ENCODE data around the gene ABCA7. TPM values are rescaled to one million over a fixed set of nuclear protein-coding genes. Genes with fewer than 3 reads are reported as not detected.

Gene ABCA7
- total and polyA plus RNA-seq, 2 of the 13 experiments (the other 11 are each of a cell fraction or from before 2014, with no cell fraction given) = 4.4 to 32.4 TPM

DNA sequence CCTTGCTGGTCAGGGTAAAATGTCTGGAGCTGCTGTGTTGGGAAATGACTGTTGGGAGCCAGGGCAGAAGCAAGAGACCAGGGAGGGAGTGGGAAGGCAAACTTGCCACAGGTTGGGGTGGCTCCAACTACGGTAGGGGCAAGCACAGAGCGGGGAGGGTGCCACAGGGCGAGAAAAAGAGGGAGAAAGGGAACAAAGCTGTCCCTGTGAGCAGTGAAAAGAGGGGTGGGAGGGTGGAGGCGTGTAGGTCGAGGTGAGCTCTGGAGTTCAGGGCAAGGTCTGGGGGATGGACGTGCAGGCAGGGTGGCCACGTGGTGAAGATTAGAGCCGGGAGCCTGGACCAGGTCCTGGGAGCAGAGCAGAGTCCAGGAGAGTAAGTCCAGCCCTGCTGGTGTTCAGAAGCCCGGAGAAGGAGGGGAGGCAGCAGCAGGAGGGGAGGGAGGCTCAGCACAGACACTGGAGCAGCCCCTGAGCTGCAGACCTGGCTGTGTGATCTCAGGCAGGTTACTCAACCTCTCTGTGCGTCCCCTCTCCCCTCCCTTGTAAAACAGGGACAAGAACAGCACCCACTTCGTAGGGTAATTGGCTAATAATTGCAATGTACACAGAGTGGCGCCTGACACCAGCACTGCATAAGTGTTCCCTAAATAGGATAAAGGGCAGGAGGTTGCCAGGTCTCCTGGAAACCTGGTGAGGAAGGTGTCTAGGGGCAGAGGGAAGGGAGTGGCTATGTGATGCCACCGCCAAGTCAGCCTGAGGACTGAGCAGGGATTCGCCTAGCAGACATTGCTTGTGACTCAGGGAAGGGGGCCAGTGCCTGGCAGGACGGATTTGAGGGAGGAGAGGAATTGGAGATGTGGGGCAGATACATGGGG lies 58.5 kb downstream of the ABCA7 start (continued):
- TF ChIP-seq, protein P1, sequence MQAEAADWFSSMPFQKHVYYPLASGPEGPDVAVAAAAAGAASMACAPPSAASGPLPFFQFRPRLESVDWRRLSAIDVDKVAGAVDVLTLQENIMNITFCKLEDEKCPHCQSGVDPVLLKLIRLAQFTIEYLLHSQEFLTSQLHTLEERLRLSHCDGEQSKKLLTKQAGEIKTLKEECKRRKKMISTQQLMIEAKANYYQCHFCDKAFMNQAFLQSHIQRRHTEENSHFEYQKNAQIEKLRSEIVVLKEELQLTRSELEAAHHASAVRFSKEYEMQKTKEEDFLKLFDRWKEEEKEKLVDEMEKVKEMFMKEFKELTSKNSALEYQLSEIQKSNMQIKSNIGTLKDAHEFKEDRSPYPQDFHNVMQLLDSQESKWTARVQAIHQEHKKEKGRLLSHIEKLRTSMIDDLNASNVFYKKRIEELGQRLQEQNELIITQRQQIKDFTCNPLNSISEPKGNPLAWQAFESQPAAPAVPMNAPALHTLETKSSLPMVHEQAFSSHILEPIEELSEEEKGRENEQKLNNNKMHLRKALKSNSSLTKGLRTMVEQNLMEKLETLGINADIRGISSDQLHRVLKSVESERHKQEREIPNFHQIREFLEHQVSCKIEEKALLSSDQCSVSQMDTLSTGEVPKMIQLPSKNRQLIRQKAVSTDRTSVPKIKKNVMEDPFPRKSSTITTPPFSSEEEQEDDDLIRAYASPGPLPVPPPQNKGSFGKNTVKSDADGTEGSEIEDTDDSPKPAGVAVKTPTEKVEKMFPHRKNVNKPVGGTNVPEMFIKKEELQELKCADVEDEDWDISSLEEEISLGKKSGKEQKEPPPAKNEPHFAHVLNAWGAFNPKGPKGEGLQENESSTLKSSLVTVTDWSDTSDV (CRISPR knock-in tag; IDR thresholded peaks at IDR 0.05) = peak; percentile 42; the same call in 1 of the 2 replicates
- TF ChIP-seq ZNF160 (CRISPR knock-in tag; IDR thresholded peaks at IDR 0.05) (no peak), ZNF816 (CRISPR knock-in tag; IDR thresholded peaks at IDR 0.05; ENCODE audit: borderline replicate concordance) (no peak), ZXDC (CRISPR knock-in tag; IDR thresholded peaks at IDR 0.05) (no peak; the same call in 1 of the 2 replicates), CHD4 (IDR thresholded peaks at IDR 0.05; ENCODE audit: borderline replicate concordance, low read length) (0 out of 2 replicates have a peak, but pooled peaks have one; percentile 14), ZNF3 (CRISPR knock-in tag; IDR thresholded peaks at IDR 0.05) (peak; percentile 87), HNRNPH1 (optimal IDR thresholded peaks at IDR 0.05; ENCODE audit: low read depth, low read length) (peak; percentile 27), ZNF598 (CRISPR knock-in tag; IDR thresholded peaks at IDR 0.05; ENCODE audit: borderline replicate concordance) (no peak), SAFB2 (CRISPR knock-in tag; IDR thresholded peaks at IDR 0.05; ENCODE audit: borderline replicate concordance, low read depth) (peak; percentile 63; the same call in 1 of the 2 replicates), FUBP1 (CRISPR knock-in tag; IDR thresholded peaks at IDR 0.05; ENCODE audit: borderline replicate concordance) (no peak), ARNTL (CRISPR knock-in tag; IDR thresholded peaks at IDR 0.05) (peak; percentile 91), JDP2 (CRISPR knock-in tag; IDR thresholded peaks at IDR 0.05; ENCODE audit: borderline replicate concordance) (no peak), SOX13 (IDR thresholded peaks at IDR 0.05) (0 out of 2 replicates have a peak, but pooled peaks have one; percentile 29), SOX13 (CRISPR knock-in tag; conservative IDR thresholded peaks at IDR 0.05 in 1 of 2, IDR thresholded peaks at IDR 0.05 in 1 of 2) (no peak; a peak in 3 of 4 replicates), RAD51 (IDR thresholded peaks at IDR 0.05; ENCODE audit: borderline replicate concordance) (peak; percentile 69), ZNF614 (CRISPR knock-in tag; IDR thresholded peaks at IDR 0.05; ENCODE audit: borderline replicate concordance) (no peak)
- TF ChIP-seq, protein P2, sequence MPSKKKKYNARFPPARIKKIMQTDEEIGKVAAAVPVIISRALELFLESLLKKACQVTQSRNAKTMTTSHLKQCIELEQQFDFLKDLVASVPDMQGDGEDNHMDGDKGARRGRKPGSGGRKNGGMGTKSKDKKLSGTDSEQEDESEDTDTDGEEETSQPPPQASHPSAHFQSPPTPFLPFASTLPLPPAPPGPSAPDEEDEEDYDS (CRISPR knock-in tag; IDR thresholded peaks at IDR 0.05) = no peak
- TF ChIP-seq, protein P3, sequence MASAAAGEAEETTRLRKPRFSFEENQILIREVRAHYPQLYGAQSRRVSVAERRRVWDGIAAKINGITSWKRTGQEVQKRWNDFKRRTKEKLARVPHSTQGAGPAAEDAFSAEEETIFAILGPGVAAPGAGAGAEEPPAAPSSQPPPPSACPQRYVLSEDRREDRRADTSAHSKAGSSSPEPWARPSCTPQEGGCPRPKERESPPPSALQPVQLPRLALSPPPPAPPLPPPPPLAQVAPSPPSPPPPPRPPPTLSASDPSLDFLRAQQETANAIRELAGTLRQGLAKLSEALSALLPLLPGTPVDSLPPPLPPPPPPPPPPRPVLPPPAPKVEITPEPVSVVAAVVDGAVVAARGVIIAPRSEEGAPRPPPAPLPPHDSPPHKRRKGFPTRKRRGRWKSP (CRISPR knock-in tag; IDR thresholded peaks at IDR 0.05) = 0 out of 2 replicates have a peak, but pooled peaks have one; percentile 1

Measured in HepG2 (cell line).